Peyer's patch (tissue), 4 donors: ENCODE measurements around the gene SULT1A4.
"Not testable (repeated sequence)": the region's sequence is repeated elsewhere in the genome, so short reads cannot be mapped to it uniquely, and the experiment has no call there.

Experiments
- CTCF ChIP-seq, 6 experiments: fragments of 450-650 bp in 4 of 6; fragments of 200-600 bp in 2 of 6; sonication (generic) in 1 of 6; IDR thresholded peaks; one replicate each; pipeline ENCODE4 v1.5.1; 2017 to 2019; ENCODE audit warnings: antibody characterized with exemption in 6 of 6, mild to moderate bottlenecking in 3 of 6, moderate library complexity in 1 of 6
- POLR2A ChIP-seq, 2 donors: fragments of 450-650 bp; IDR thresholded peaks; one replicate each; pipeline ENCODE4 v1.5.1; 2017; ENCODE audit warnings: antibody characterized with exemption in 2 of 2, mild to moderate bottlenecking in 2 of 2, moderate library complexity in 2 of 2

DNA sequence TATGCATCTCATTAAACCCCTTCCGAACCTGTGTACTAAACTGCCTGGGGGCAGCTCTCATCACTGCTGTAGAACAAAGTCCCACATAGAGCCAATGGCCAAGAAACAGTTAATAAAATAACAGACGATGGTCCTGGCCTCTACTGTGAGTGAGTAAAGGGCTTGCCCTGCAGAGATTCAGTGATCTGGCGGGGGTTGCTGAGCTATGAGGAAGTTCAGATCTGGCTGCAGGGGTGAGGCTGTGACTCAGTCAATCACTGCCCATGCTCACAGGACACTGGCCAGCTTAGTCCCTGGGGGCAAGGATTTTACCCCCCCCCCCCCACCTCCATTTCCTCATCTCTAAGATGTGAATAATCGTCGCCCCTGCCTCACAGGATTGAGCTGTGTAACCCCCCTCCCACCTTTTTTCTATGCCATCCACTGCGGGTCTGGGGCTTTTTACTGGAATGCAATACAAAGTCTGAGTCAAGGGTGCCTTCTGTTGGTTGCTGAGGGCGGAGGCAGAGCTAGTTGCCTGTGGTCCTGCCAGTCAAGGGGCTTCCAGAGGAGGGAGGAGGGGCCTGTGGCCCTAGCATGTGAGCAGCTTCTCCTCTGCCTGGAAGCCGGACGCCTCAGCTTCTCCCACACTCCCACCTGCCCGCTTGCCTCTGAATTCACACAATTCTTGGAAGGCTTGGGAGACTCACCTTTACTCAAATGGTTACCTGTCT is 8.1 kb downstream of the SULT1A4 start:
- not testable (repeated sequence) for TF ChIP-seq POLR2A, CTCF (IDR thresholded peaks at IDR 0.05)
